HG03558 (cell line): ENCODE measurements around the gene ELAVL3.
"Not testable (repeated sequence)": the region's sequence is repeated elsewhere in the genome, so short reads cannot be mapped to it uniquely, and the experiment has no call there.

Experiments used
- ATAC-seq: cut with Tn5 transposase; IDR thresholded peaks from one replicate; pipeline ENCODE4 v1.9.1; 2021; ENCODE audit warnings: moderate number of reproducible peaks; ENCODE audit not compliant: unreplicated experiment; ENCODE audit errors: extremely low read depth

The ELAVL3 gene

GRCh38 chr19:11489378-11489777 lies 8.5 kb upstream of the ELAVL3 start:
- ATAC-seq, result no peak

DNA sequence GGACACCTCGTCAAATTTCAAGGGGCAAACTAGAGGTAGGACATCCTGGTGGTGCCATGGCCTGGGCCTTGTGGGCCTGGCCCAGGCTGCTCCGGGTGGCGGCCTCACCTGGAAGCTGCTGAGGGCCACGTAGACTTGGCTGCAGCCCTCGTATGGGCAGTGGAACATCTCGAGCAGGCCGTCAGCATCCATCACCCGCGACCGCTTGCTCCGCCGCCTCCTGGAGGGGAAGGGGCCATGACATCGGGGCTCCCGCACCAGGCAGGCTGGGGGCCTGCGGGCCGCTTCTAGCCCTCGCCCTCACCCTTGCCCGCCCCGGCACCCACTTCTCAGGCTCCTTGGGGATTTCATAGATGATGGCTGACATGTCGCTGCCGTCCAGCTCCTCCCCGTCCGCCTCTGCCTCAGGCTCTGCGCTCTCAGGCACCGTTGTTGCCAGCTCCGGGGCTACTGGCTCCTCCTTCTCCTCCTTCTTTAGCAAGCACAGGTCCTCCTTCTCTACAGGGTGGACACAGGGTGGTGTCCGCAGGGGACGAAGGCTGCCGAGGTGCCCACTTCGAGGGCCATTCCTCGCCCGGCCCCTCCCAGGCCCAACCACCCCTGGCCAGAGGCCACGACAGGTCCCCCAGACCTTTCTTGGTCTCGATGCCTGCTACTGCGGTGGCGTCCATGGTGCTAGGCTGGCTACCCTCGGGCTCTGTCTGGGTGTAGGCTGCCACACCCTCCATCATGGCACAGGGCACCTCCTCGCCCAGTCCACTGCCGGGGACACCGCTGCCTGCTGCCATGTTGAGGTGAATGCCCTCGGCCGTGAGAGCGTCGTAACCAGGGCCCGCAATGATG lies 6.0 kb upstream of the ELAVL3 start:
- ATAC-seq, result no peak

DNA sequence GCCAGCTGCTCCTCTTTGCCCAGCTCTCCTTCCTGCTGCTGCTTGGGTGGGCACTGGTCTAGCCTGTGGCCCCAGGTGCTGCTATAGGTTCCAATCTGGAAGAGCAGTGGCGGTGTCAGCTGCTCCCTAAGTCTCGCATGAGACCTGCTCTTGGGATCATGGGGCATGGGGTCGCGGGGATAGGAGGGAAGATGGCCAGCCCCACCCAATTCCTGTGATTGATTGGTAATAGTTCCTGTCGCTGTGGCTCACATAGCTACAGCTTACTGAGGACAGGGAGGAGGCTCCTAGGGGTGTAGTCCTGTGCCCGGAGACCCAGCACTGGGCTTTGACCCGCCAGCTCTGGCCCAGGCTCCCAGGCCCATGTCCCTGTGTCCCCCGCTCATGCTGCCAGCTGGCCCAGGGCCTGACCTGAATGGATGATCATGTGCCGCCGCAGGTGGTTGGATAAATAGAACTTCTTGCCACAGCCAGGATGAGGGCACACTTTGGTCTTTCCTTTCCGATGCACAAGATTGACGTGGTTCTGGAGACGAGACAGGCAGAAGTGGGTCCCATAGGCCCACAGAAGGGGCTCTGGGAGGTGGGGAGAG lies 4.5 kb upstream of the ELAVL3 start:
- no peak for ATAC-seq

DNA sequence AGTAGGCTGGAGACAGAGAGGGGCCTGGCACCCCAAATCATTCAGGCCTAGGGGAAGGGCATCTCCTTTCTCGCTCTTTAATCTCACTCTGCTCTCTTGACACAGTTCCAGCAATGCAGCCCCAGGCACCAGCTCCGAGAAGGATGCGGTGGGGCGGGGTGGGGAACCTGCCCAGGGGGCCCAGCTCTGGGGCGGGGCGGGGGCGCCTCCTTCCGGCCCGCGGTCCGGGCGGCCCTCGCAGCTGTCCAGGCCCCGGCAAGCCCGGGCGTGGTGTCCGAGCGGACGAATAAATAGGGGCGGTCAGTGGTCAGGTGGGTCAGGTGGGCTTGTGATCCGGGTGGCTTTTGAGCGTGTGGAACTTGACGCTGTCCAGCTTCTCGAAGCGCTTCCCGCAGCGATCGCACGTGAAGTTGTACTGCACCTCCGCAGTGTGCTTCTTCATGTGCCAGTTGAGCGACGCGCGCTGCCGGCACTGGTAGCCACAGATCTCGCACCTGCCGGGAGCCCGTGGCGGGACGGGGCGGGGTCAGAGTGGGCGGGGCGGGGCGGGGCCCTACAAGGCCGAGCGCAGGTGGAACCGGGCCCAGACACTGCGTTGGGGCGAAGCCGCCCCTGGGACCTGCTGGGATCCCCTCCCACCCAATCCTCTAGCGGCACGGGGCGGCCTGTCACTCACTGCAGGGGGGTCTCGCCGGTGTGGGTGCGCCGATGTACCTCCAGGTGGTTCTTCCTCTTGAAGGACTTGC lies 2.7 kb upstream of the ELAVL3 start:
- no peak for ATAC-seq

DNA sequence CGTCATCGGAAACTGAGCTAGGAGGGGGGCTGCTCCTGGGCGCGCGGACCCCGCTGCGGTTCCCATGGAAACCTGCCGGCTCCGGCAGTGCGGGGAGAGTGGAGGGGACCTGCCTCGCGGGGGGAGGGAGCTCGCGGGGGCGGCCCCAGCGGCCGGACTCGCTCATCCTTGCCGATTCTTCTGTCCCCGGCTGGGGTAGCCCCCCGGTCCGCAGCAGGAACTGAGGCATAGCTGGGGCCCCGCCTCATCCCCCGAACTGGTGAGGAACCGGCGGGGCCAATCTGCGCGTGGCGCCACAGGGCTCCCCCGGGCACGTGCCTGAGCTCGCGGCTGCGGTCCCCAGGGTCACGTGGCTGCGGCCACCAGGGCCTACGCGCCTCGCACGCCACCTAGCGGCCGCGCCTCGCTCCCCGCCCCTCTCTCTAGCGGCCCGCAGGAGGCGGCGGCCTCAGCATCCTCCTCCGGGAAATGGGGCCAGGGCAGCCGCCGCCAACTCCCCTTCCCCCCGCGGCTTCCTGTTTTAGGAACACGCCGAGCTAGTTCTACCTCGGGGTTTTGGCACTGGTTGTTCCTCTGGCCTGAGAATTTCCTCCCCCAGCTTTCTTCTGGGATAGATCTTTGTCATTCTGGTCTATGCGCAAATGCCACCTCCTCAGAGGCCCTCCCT lies 1.7 kb upstream of the ELAVL3 start:
- ATAC-seq, result no peak

DNA sequence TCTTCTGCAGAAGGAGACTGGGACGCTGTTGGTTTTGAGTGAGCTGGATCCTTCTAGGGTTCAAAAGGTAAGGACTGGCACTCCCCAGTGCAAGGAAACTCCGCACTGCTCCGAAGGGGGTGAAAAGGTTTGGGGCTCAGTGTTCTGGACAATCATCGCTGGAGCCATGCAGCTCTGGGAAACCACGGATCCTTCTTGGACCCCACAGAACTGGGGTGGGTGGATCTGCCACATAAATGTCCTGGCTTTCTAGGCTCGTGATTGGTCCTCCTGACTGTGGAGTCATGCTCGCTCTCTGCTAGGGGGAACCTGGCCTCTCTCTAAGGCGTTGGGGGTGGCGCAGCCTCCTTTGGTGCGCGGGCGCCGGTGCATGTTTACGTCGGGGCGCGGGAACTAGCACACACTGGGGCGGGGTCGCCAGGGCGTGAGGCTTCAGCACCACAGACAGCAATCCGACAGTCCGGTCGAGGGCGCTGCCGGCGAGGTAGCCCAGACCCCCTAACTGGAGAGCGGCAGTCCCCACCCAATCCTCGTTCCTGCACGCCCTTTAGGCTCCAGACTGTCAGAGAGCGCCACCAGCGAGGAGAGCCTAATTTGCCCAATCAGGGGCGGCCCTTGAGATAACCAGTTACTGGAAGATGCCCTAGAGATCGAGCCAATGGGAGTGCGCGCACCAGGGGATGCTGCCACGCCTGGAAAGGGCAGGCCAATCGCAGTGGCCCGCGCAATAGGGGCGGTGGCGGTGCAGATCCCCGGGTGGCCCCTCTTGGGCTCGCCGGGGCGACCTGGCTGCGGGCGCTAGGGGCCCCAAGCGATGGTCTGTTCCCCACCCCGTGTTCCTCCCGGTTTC lies 913 bp upstream of the ELAVL3 start:
- ATAC-seq, result peak; percentile 51

GRCh38 chr19:11479898-11480714 lies 740 bp downstream of the ELAVL3 start:
- no peak for ATAC-seq

DNA sequence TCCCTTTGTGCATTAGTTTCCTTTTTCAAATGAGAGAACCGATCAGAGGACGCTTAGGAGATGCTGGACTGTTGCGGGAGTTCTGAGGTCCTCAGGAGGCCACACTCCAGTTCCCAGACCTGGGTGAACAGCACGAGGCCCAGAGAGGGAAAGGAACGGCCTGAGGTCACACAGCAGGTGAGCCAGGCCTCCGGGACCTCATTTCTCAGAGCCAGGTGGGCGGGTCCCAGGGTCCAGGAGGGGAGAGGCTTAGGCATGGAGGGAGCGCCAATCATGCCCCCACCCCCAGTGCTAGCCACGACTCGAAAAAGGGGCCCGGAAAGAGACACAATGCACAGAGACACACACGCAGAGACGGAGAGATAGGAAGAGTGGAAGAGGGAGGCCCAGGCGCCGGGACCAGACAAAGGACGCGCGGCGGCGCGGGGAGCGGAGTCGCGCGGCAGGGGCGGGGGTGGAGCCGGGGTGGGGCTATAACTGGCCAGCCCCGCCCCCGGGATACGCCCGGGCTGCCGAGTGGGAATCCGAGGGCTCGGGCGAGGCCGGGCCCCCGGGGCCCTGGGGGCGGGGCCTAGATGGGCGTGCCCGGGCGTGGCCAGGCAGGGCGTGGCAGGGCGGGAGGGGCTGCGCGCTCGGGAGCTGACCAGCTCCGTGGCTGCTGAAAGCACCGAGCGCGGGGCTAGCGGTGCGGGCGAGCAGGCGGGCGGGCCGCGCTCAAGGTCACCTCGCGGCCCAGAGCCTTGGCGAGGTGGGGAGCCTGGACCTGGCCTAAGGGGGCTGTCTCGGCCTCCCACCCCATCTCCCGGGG lies 1.6 kb downstream of the ELAVL3 start:
- no peak for ATAC-seq

DNA sequence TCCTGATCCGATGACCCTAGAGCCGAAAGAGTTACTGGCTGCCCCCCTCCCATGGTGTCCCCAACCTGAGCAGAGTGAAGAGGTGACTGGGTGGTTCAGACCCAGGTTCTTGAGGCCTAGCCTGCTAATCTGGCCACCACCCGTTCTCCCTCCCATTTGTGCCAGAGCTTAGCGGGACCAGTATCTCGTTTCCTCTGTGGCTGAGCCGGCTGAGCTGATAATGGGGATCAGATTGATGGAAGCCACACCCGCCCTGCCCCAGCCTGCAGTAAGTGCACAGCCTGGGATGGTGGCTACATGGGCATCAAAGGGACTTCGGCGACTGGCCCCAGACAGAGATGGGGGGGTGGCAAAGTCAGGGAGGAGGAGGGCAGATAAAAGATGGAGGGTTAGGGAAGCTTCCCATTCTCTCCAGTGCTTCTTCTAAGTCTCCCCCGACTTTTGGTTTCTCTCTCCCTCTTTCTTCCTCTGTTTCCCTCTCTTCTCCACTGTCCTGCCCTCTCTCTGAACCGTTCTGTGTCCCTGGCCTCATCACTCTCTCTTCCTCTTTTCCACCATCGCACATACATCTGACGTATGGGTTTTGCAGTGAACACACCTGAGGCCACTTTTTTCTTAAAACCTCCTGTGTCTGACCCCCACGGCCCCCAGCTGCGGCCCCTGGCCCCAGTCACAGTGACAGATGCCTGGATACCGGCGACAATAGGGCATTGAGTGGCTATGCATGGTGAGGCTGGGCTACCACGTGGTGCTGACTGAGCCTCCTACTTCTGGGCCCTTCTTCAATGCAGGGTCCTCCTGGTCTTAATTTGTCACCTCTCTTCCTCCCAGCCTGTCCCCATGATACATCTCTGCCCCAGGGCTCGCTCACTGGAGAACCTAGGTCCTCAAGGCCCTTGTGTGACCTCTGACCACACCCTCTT lies 2.4 kb downstream of the ELAVL3 start:
- ATAC-seq, result no peak

DNA sequence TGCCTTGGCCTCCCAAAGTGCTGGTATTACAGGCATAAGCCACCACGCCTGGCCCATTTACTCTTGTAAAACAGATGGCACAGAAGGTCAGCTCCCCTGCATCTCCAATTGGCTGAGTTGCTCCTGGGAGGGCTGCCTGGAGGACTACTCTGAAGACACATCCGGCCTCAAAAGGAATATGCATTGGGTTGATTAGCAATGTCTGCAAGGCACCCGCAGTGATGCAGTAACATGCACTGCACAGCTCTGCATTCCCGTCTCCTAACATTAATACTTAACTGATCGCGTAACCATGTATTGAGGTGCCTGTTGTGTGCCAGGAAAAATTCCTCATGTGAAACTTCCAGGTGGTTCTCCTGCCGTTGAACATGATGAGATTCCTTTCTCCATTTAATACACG lies 5.0 kb downstream of the ELAVL3 start:
- ATAC-seq, result no peak

GRCh38 chr19:11475343-11475742 lies 5.5 kb downstream of the ELAVL3 start:
- not testable (repeated sequence) for ATAC-seq

GRCh38 chr19:11473725-11474124 lies 7.1 kb downstream of the ELAVL3 start:
- no peak for ATAC-seq

- ATAC-seq, result not testable (repeated sequence)
These were observed 12.5 kb downstream of the ELAVL3 start for GRCh38 chr19:11468266-11468845.

GRCh38 chr19:11465600-11465999 lies 15.2 kb downstream of the ELAVL3 start:
- no peak for ATAC-seq

DNA sequence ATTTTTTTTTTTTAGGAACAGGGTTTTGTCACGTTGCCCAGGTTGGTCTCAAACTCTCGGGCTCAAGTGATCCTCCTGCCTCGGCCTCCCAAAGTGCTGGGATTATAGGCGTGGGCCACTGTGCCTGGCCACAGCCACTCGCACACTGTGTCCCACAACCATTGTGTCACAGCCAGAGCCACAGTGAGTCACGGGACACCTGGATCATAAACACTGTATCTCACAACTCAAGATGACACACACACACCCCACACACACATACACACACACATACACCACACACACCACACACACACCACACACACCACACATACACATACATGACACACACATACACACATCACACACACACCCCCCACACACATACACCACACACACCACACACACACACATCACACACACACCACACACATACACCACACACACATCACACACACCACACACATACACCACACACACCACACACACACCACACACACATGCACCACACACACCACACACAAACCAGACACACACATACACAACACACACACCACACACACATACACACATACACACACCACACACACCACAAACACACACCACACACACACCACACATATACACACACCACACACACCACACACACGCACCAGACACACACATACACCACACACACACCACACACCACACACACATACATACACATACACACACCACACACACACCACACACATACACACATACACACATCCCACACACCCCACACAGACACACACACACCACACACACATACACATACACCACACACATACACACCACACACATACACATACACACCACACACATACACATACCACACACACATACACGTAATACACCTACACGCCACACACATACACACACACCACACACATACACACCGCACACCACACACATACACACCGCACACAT lies 16.2 kb downstream of the ELAVL3 start:
- no peak for ATAC-seq

DNA sequence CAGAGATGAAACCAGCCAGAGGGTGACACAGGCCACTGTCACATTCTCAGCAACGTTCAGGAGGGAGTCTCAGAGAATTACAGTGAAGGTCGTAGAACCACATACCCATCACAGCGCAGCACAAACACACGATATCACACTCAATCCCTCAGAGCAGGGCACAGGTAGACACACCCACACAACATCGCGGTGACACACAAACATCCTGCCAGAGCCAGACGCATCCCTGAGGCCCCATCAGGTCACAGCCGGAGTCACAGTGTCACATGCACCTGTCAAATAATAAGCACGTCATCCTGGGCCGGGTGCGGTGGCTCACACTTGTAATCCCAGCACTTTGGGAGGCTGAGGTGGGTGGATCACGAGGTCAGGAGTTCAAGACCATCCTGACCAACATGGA lies 17.5 kb downstream of the ELAVL3 start:
- no peak for ATAC-seq
